Measurements from ENCODE around the gene FAM168A.
"Not testable (repeated sequence)": the region's sequence is repeated elsewhere in the genome, so short reads cannot be mapped to it uniquely, and the experiment has no call there.

Gene FAM168A

DNA sequence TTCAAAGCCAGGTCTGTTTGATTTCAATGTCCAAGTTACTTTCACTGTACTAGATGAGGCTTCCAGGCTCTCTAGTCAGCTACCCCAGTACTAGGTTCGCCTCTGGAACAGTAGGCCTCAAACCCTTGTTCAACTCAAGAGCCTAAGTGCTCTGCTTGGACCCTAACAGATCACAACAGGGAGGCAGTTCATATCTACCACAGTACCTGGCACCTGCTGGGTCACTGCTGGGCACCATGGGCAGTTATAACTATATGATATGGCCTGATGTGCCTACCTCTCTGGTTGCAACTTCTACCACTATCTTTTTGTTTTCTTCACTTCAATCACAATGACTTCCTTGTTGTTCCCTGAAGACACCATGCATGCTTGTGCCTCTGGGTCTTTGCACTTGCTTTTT, 124.7 kb downstream of the FAM168A start:
- H3K4me3 ChIP-seq (ENCODE audit: low read length), result no peak overlapping the region
- H3K4me1 ChIP-seq (ENCODE audit: low read length), result no peaks in the 10 kb centered on the region
- H2AFZ ChIP-seq (ENCODE audit: low read depth, low read length), result no peak overlapping the region
- H4K20me1 ChIP-seq (ENCODE audit: insufficient read depth, low read length), result no peaks in the 10 kb centered on the region; the same call in 1 of the 2 replicates
- no peak overlapping the region for H3K27ac ChIP-seq (ENCODE audit: low read length)
- H3K9me3 ChIP-seq (ENCODE audit: insufficient read depth, low read length), result peaks cover 7% of the 10 kb centered on the region; the same call in 1 of the 2 replicates
- peaks cover 5% of the 10 kb centered on the region; the same call in 1 of the 2 replicates for H3K79me2 ChIP-seq (ENCODE audit: low read length)
- H3K9ac ChIP-seq (ENCODE audit: low read length), result no peak overlapping the region
- H3K4me2 ChIP-seq (ENCODE audit: low read length), result no peak overlapping the region
- H3K27me3 ChIP-seq (ENCODE audit: low read depth, low read length), result no peaks in the 10 kb centered on the region
- no peak for TF ChIP-seq EZH2phosphoT487 (IDR thresholded peaks at IDR 0.05; ENCODE audit: low read depth)
- TF ChIP-seq, protein P1, sequence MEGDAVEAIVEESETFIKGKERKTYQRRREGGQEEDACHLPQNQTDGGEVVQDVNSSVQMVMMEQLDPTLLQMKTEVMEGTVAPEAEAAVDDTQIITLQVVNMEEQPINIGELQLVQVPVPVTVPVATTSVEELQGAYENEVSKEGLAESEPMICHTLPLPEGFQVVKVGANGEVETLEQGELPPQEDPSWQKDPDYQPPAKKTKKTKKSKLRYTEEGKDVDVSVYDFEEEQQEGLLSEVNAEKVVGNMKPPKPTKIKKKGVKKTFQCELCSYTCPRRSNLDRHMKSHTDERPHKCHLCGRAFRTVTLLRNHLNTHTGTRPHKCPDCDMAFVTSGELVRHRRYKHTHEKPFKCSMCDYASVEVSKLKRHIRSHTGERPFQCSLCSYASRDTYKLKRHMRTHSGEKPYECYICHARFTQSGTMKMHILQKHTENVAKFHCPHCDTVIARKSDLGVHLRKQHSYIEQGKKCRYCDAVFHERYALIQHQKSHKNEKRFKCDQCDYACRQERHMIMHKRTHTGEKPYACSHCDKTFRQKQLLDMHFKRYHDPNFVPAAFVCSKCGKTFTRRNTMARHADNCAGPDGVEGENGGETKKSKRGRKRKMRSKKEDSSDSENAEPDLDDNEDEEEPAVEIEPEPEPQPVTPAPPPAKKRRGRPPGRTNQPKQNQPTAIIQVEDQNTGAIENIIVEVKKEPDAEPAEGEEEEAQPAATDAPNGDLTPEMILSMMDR (IDR thresholded peaks at IDR 0.05; ENCODE audit: low read depth, low read length), result no peak
- no peaks in the 10 kb centered on the region for H3K36me3 ChIP-seq (replicated peaks; ENCODE audit: low read depth, low read length)

DNA sequence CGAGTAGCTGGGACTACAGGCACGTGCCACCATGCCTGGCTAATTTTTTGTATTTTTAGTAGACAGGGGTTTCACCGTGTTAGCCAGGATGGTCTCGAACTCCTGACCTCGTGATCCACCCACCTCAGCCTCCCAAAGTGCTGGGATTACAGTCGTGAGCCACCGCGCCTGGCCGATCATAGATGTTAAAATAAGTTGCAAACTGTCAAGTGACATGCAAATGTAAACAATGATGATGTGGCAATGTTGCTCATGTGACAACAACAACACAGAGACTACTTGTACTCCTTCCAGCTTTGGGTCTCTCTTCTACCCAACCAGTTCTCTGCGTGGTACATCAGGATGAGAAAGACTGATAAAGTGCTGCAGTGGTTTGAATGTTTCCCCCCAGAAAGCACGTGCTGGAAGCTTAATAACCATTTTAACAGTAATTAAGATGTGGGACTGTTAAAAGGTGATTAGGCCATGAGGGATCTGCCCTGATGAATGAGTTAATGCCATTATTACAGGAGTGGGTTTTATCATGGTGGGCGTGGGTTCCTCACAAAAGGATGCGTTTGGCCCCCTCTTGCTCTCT, 127.8 kb downstream of the FAM168A start:
- H3K9me3 ChIP-seq (ENCODE audit: insufficient read depth, low read length), result not testable (repeated sequence)

DNA sequence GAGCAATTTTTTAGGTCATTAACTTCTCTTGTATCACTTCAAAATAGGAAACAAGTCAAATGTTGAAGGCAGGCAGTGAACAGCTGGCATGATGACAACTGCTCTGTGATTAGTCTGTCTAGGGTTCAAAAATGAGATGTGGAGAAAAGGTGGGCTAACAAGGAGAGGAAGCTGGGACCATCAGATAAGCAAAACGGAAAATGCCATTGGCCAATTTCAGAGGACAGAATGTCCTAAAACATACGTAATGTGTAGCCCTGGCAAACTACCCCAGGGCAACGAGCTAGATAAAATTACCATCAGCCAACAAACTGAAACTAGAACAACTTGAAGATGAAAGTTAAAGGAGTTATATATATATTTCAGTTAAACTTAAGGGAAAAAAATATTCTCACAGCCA, 128.5 kb downstream of the FAM168A start:
- TF ChIP-seq, protein P1 (IDR thresholded peaks at IDR 0.05; ENCODE audit: low read depth, low read length), result no peak
- TF ChIP-seq EZH2phosphoT487 (IDR thresholded peaks at IDR 0.05; ENCODE audit: low read depth), result no peak
- peaks cover 6% of the 10 kb centered on the region for H3K4me1 ChIP-seq (ENCODE audit: low read length)
- no peak overlapping the region for H2AFZ ChIP-seq (ENCODE audit: low read depth, low read length)
- H3K27me3 ChIP-seq (ENCODE audit: low read depth, low read length), result no peaks in the 10 kb centered on the region
- no peak overlapping the region for H3K4me3 ChIP-seq (ENCODE audit: low read length)
- H3K36me3 ChIP-seq (replicated peaks; ENCODE audit: low read depth, low read length), result no peaks in the 10 kb centered on the region
- H4K20me1 ChIP-seq (ENCODE audit: insufficient read depth, low read length), result no peaks in the 10 kb centered on the region; the same call in 1 of the 2 replicates
- no peak overlapping the region for H3K4me2 ChIP-seq (ENCODE audit: low read length)
- no peaks in the 10 kb centered on the region for H3K9me3 ChIP-seq (ENCODE audit: insufficient read depth, low read length)
- H3K27ac ChIP-seq (ENCODE audit: low read length), result no peak overlapping the region
- H3K79me2 ChIP-seq (ENCODE audit: low read length), result no peaks in the 10 kb centered on the region
- no peak overlapping the region for H3K9ac ChIP-seq (ENCODE audit: low read length)

More for the DNA sequence above, 127.8 kb downstream of the FAM168A start:
- not testable (repeated sequence) for H3K9ac ChIP-seq (ENCODE audit: low read length); H3K27me3 ChIP-seq (ENCODE audit: low read depth, low read length); H2AFZ ChIP-seq (ENCODE audit: low read depth, low read length); H3K4me3 ChIP-seq (ENCODE audit: low read length); H3K27ac ChIP-seq (ENCODE audit: low read length); H3K36me3 ChIP-seq (replicated peaks; ENCODE audit: low read depth, low read length); H4K20me1 ChIP-seq (ENCODE audit: insufficient read depth, low read length); H3K79me2 ChIP-seq (ENCODE audit: low read length); H3K4me1 ChIP-seq (ENCODE audit: low read length); H3K4me2 ChIP-seq (ENCODE audit: low read length)

DNA sequence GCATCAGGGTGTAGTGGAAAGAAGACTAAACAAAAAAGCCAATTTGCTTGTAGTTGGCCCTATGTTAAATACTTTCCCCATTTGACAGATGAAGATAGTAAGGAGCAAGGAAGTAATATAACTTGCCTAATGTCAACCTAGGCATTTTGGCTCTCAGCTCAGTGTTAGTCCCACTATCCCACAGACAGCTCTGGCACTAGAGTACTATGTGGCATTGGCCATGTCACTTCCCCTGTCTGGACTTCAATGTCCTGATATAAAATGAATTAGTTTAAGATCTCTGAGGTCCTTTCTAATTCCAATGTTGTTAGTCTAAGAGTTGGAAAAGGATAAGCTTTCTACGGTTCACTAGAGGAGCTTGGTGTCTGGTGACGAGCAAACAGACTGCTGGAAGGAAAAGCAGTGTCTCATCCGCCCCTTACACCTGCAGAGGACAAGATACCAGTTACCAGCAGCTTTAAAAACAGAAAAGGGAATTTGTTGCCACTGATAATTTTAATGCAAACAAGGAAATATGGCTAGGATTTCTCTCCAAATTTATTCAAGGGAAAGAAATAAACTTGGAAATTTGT, 129.2 kb downstream of the FAM168A start:
- no peak overlapping the region for H3K27ac ChIP-seq (ENCODE audit: low read length)
- H3K4me2 ChIP-seq (ENCODE audit: low read length), result no peak overlapping the region
- H3K27me3 ChIP-seq (ENCODE audit: low read depth, low read length), result no peaks in the 10 kb centered on the region
- H3K9ac ChIP-seq (ENCODE audit: low read length), result no peak overlapping the region
- no peak overlapping the region for H2AFZ ChIP-seq (ENCODE audit: low read depth, low read length)
- no peaks in the 10 kb centered on the region for H3K9me3 ChIP-seq (ENCODE audit: insufficient read depth, low read length)
- H4K20me1 ChIP-seq (ENCODE audit: insufficient read depth, low read length), result no peaks in the 10 kb centered on the region; the same call in 1 of the 2 replicates
- H3K79me2 ChIP-seq (ENCODE audit: low read length), result no peaks in the 10 kb centered on the region
- H3K4me3 ChIP-seq (ENCODE audit: low read length), result no peak overlapping the region
- H3K36me3 ChIP-seq (replicated peaks; ENCODE audit: low read depth, low read length), result no peaks in the 10 kb centered on the region
- TF ChIP-seq, protein P1 (IDR thresholded peaks at IDR 0.05; ENCODE audit: low read depth, low read length), result no peak
- no peak for TF ChIP-seq EZH2phosphoT487 (IDR thresholded peaks at IDR 0.05; ENCODE audit: low read depth)
- H3K4me1 ChIP-seq (ENCODE audit: low read length), result peaks cover 6% of the 10 kb centered on the region

Measured in OCI-LY3 (cell line).